ENCODE results near the gene RASAL2. TPM values are rescaled to one million over a fixed set of nuclear protein-coding genes. Genes with fewer than 3 reads are reported as not detected.

The RASAL2 gene
- total RNA-seq, 2 experiments from 2014 or later: not detected

- H3K27me3 Mint-ChIP-seq: no peaks in the 10 kb centered on the region
- no peaks in the 10 kb centered on the region for H3K9me3 Mint-ChIP-seq
- H3K27ac Mint-ChIP-seq: no peak overlapping the region
- CTCF ChIA-PET: interaction anchor here (1.2 to 5.5 kb wide), 3 partner anchors 193 to 499 kb away, joined by 3 to 62 read pairs (median 3); no protein-coding TSS in a partner anchor
- no peaks in the 10 kb centered on the region for H3K36me3 Mint-ChIP-seq (ENCODE audit: low read depth)
- H3K4me1 Mint-ChIP-seq (ENCODE audit: low read depth): no peaks in the 10 kb centered on the region
- no peak for TF ChIP-seq CTCF (IDR thresholded peaks at IDR 0.05)
- intact Hi-C loops (cut with micrococcal nuclease): loop anchor here (5.0 kb wide), 1 partner anchor 192 kb away; no protein-coding TSS in a partner anchor
- no peak for ATAC-seq
- DNase-seq: no peak
- POLR2A ChIA-PET: no interaction called here
- H3K4me3 Mint-ChIP-seq: no peak overlapping the region
Observed at GRCh38 chr1:178503849-178504248, 409.9 kb downstream of the RASAL2 start.

GRCh38 chr1:178504286-178504685, 410.4 kb downstream of the RASAL2 start:
- CTCF ChIA-PET: interaction anchor here (1.2 to 5.5 kb wide), 3 partner anchors 193 to 499 kb away, joined by 3 to 62 read pairs (median 3); no protein-coding TSS in a partner anchor
- Mint-ChIP-seq H3K36me3 (ENCODE audit: low read depth) (no peaks in the 10 kb centered on the region), H3K27me3 (no peaks in the 10 kb centered on the region), H3K9me3 (no peaks in the 10 kb centered on the region), H3K4me1 (ENCODE audit: low read depth) (no peaks in the 10 kb centered on the region), H3K27ac (no peak overlapping the region), H3K4me3 (no peak overlapping the region)
- ATAC-seq: no peak
- TF ChIP-seq CTCF (IDR thresholded peaks at IDR 0.05): no peak
- intact Hi-C loops (cut with micrococcal nuclease): loop anchor here (5.0 kb wide), 1 partner anchor 192 kb away; no protein-coding TSS in a partner anchor
- POLR2A ChIA-PET: no interaction called here
- DNase-seq: no peak

DNA sequence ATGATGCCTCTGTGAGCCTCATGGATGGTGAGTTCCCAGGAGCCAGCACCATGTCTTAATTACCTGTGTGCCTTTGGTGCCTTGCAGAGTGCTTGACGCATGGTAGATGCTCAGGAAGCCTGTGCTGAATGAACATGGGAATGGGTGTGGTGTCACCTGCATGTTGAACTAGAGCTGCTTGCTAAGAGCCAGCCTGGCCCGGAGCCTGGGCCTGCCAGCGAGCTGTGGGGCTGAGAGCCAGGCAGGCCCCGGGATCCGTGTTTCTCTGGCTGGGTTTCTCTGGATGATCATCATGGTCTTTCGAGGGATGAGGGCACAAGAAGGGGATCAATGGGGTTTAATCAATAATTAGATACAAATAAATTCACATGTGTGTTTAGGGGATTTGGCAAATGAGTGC, 412.3 kb downstream of the RASAL2 start:
- intact Hi-C loops (cut with micrococcal nuclease): no loop called here
- H3K27ac Mint-ChIP-seq: no peak overlapping the region
- ATAC-seq (no peak), DNase-seq (no peak)
- ChIA-PET CTCF (interaction anchor here (0.8 to 1.8 kb wide), 3 partner anchors 36 to 195 kb away, joined by 3 to 5 read pairs (median 3); no protein-coding TSS in a partner anchor), POLR2A (no interaction called here)
- no peaks in the 10 kb centered on the region for H3K4me1 Mint-ChIP-seq (ENCODE audit: low read depth)
- no peaks in the 10 kb centered on the region for H3K9me3 Mint-ChIP-seq
- H3K4me3 Mint-ChIP-seq: no peak overlapping the region
- no peaks in the 10 kb centered on the region for H3K36me3 Mint-ChIP-seq (ENCODE audit: low read depth)
- no peak for TF ChIP-seq CTCF (IDR thresholded peaks at IDR 0.05)
- no peaks in the 10 kb centered on the region for H3K27me3 Mint-ChIP-seq

GRCh38 chr1:178506669-178507068, 412.8 kb downstream of the RASAL2 start:
- intact Hi-C loops (cut with micrococcal nuclease): no loop called here
- no peaks in the 10 kb centered on the region for H3K27me3 Mint-ChIP-seq
- no peak for DNase-seq
- TF ChIP-seq CTCF (IDR thresholded peaks at IDR 0.05): no peak
- no peak for ATAC-seq
- no peak overlapping the region for H3K27ac Mint-ChIP-seq
- H3K36me3 Mint-ChIP-seq (ENCODE audit: low read depth): no peaks in the 10 kb centered on the region
- no peak overlapping the region for H3K4me3 Mint-ChIP-seq
- no peaks in the 10 kb centered on the region for H3K9me3 Mint-ChIP-seq
- POLR2A ChIA-PET: no interaction called here
- H3K4me1 Mint-ChIP-seq (ENCODE audit: low read depth): no peaks in the 10 kb centered on the region
- CTCF ChIA-PET: interaction anchor here (1.8 kb wide), 1 partner anchor 195 kb away, joined by 5 read pairs; no protein-coding TSS in a partner anchor

GRCh38 chr1:178509414-178510007, 415.6 kb downstream of the RASAL2 start:
- DNase-seq (no peak), ATAC-seq (no peak)
- intact Hi-C loops (cut with micrococcal nuclease): no loop called here
- Mint-ChIP-seq H3K4me1 (ENCODE audit: low read depth) (no peaks in the 10 kb centered on the region), H3K9me3 (no peaks in the 10 kb centered on the region), H3K27ac (no peak overlapping the region), H3K27me3 (no peaks in the 10 kb centered on the region), H3K36me3 (ENCODE audit: low read depth) (no peaks in the 10 kb centered on the region), H3K4me3 (no peak overlapping the region)
- CTCF ChIA-PET: no interaction called here
- POLR2A ChIA-PET: no interaction called here
- no peak for TF ChIP-seq CTCF (IDR thresholded peaks at IDR 0.05)

All from activated CD8-positive, alpha-beta T cell treated with anti-CD3 and anti-CD28 coated beads for 36 hours (primary cell).